Activated CD4-positive, alpha-beta T cell treated with anti-CD3 and anti-CD28 coated beads, Interleukin-2, amount 50 U/mL, for 48 hours (primary cell): ENCODE data around the gene KLHL42.
A peak's percentile ranks its signal among the peaks of the same experiment; 100 is the strongest.

ENCODE experiments used
- DNase-seq, 2 experiments: peaks; one replicate each; pipeline ENCODE4 v3.0.0-alpha.2; 2020

Gene KLHL42

GRCh38 chr12:27781680-27782079, 1.6 kb downstream of the KLHL42 start:
- DNase-seq, result no peak

GRCh38 chr12:27782481-27782880, 2.4 kb downstream of the KLHL42 start:
- DNase-seq, result no peak

GRCh38 chr12:27785882-27786570, 6.0 kb downstream of the KLHL42 start:
- DNase-seq, result no peak

GRCh38 chr12:27787559-27787958, 7.5 kb downstream of the KLHL42 start:
- DNase-seq, result no peak

- DNase-seq, result no peak
Measured at GRCh38 chr12:27790179-27790578, 10.1 kb downstream of the KLHL42 start.

GRCh38 chr12:27794818-27795584, 15.0 kb downstream of the KLHL42 start:
- no peak for DNase-seq

GRCh38 chr12:27796128-27796527, 16.1 kb downstream of the KLHL42 start:
- no peak for DNase-seq

- DNase-seq, result no peak
Measured at GRCh38 chr12:27797301-27798025, 17.4 kb downstream of the KLHL42 start.

GRCh38 chr12:27800819-27801218, 20.8 kb downstream of the KLHL42 start:
- no peak for DNase-seq

GRCh38 chr12:27801630-27802029, 21.6 kb downstream of the KLHL42 start:
- DNase-seq, result no peak

GRCh38 chr12:27802511-27802910, 22.5 kb downstream of the KLHL42 start:
- DNase-seq, result no peak

- no peak for DNase-seq
Measured at GRCh38 chr12:27802936-27803335, 22.9 kb downstream of the KLHL42 start.

- DNase-seq, result no peak
Measured at GRCh38 chr12:27805238-27805637, 25.2 kb downstream of the KLHL42 start.

GRCh38 chr12:27806259-27806658, 26.2 kb downstream of the KLHL42 start:
- no peak for DNase-seq

GRCh38 chr12:27807063-27807703, 27.1 kb downstream of the KLHL42 start:
- peak; percentile 30 to 46 for DNase-seq

- no peak for DNase-seq
Measured at GRCh38 chr12:27808841-27809240, 28.8 kb downstream of the KLHL42 start.

GRCh38 chr12:27810756-27811155, 30.7 kb downstream of the KLHL42 start:
- no peak for DNase-seq

GRCh38 chr12:27812502-27812901, 32.5 kb downstream of the KLHL42 start:
- DNase-seq, result no peak

- no peak for DNase-seq
Measured at GRCh38 chr12:27814411-27814810, 34.4 kb downstream of the KLHL42 start.

GRCh38 chr12:27814851-27815591, 35.0 kb downstream of the KLHL42 start:
- DNase-seq, result no peak

- no peak for DNase-seq
Measured at GRCh38 chr12:27817766-27818165, 37.7 kb downstream of the KLHL42 start.

- DNase-seq, result no peak
Measured at GRCh38 chr12:27818401-27818918, 38.4 kb downstream of the KLHL42 start.
